CD14-positive monocyte (primary cell): ENCODE results near the gene EPB41. TPM values are rescaled to one million over a fixed set of nuclear protein-coding genes. Genes with fewer than 3 reads are reported as not detected.

Source experiments
- DNase-seq, 3 donors: peaks; one replicate each; pipeline ENCODE4 v3.0.0-alpha.2; 2011 to 2022
- H2AFZ ChIP-seq: 2 replicates; pipeline ENCODE4 v1.6.0; 2012; ENCODE audit warnings: mild to moderate bottlenecking, low read depth, low read length, inconsistent platforms; ENCODE audit not compliant: insufficient read depth, poor library complexity, severe bottlenecking
- H3K27ac ChIP-seq, 2 donors: 1 replicate in 1 of 2; 2 replicates in 1 of 2; pipeline ENCODE4 v1.5.1; 2012 to 2013; ENCODE audit warnings: low read length in 2 of 2, control low read depth in 1 of 2, inconsistent platforms in 1 of 2, low read depth in 1 of 2, mild to moderate bottlenecking in 1 of 2
- H3K27me3 ChIP-seq, 2 donors: one replicate each; pipeline versions ENCODE4 v1.6.0 to v1.6.1; 2011 to 2013; ENCODE audit warnings: low read length in 2 of 2; ENCODE audit not compliant: control insufficient read depth in 2 of 2, insufficient read depth in 2 of 2
- H3K36me3 ChIP-seq, 2 donors: replicated peaks in 1 of 2; 1 replicate in 1 of 2; 2 replicates in 1 of 2; pipeline versions ENCODE4 v1.5.1 to v1.6.1; 2012 to 2013; ENCODE audit warnings: low read length in 2 of 2, control low read depth in 1 of 2, inconsistent platforms in 1 of 2, mild to moderate bottlenecking in 1 of 2; ENCODE audit not compliant: insufficient read depth in 2 of 2, control insufficient read depth in 1 of 2
- H3K4me1 ChIP-seq, 2 donors: 1 replicate in 1 of 2; 2 replicates in 1 of 2; pipeline versions ENCODE4 v1.5.1 to v1.6.1; 2012 to 2013; ENCODE audit warnings: low read length in 2 of 2, control low read depth in 1 of 2, inconsistent platforms in 1 of 2, mild to moderate bottlenecking in 1 of 2, moderate library complexity in 1 of 2; ENCODE audit not compliant: insufficient read depth in 2 of 2, control insufficient read depth in 1 of 2
- H3K4me2 ChIP-seq: replicated peaks from 2 replicates; pipeline ENCODE3; 2012; ENCODE audit warnings: low read length, moderate library complexity, mild to moderate bottlenecking; ENCODE audit not compliant: poor library complexity, severe bottlenecking; ENCODE audit errors: extremely low read depth
- H3K4me3 ChIP-seq, 3 experiments: fragments of 200-600 bp in 1 of 3; sonication (generic) in 1 of 3; replicated peaks in 1 of 3; 1 replicate in 2 of 3; 2 replicates in 1 of 3; pipeline ENCODE4 v1.5.1; 2011 to 2013; ENCODE audit warnings: low read length in 3 of 3, mild to moderate bottlenecking in 3 of 3, control low read depth in 2 of 3, low read depth in 2 of 3, inconsistent platforms in 1 of 3, moderate library complexity in 1 of 3
- H3K79me2 ChIP-seq: 2 replicates; pipeline ENCODE4 v1.6.0; 2012; ENCODE audit warnings: mild to moderate bottlenecking, control low read depth, inconsistent platforms, low read length, moderate library complexity; ENCODE audit not compliant: insufficient read depth
- H3K9ac ChIP-seq: 2 replicates; pipeline ENCODE4 v1.6.0; 2017; ENCODE audit warnings: low read length, mild to moderate bottlenecking; ENCODE audit not compliant: insufficient read depth, poor library complexity, severe bottlenecking
- H3K9me3 ChIP-seq, 2 donors: replicated peaks in 1 of 2; 1 replicate in 1 of 2; 2 replicates in 1 of 2; pipeline versions ENCODE4 v1.5.1 to v1.6.1; 2012 to 2013; ENCODE audit warnings: low read length in 2 of 2, control low read depth in 1 of 2; ENCODE audit not compliant: control insufficient read depth in 1 of 2, insufficient read depth in 1 of 2
- H4K20me1 ChIP-seq: 2 replicates; pipeline ENCODE4 v1.6.0; 2012; ENCODE audit warnings: mild to moderate bottlenecking, low read length, control low read depth, moderate library complexity; ENCODE audit not compliant: insufficient read depth
- H3K27ac Mint-ChIP-seq, 7 donors: one replicate each; pipeline ENCODE4 v1.8.0; 2020; ENCODE audit warnings: mild to moderate bottlenecking in 7 of 7, mixed read lengths in 7 of 7, moderate library complexity in 6 of 7, inconsistent platforms in 2 of 7
- H3K27me3 Mint-ChIP-seq, 3 donors: one replicate each; pipeline ENCODE4 v1.8.0; 2021 to 2022; ENCODE audit warnings: low read depth in 3 of 3, mild to moderate bottlenecking in 3 of 3, mixed read lengths in 3 of 3, moderate library complexity in 3 of 3, inconsistent platforms in 1 of 3
- H3K36me3 Mint-ChIP-seq, 2 donors: one replicate each; pipeline ENCODE4 v1.8.0; 2020; ENCODE audit warnings: mixed read lengths in 2 of 2, inconsistent platforms in 1 of 2, mild to moderate bottlenecking in 1 of 2
- H3K4me1 Mint-ChIP-seq: one replicate; pipeline ENCODE4 v1.8.0; 2020; ENCODE audit warnings: mild to moderate bottlenecking, mixed read lengths
- H3K4me3 Mint-ChIP-seq, 2 donors: one replicate each; pipeline ENCODE4 v1.8.0; 2020; ENCODE audit warnings: mild to moderate bottlenecking in 2 of 2, mixed read lengths in 2 of 2, moderate library complexity in 1 of 2
- H3K9me3 Mint-ChIP-seq, 7 donors: one replicate each; pipeline ENCODE4 v1.8.0; 2020 to 2022; ENCODE audit warnings: mixed read lengths in 7 of 7, mild to moderate bottlenecking in 6 of 7, moderate library complexity in 6 of 7, inconsistent platforms in 2 of 7
- CTCF ChIP-seq: fragments of 200-600 bp; IDR thresholded peaks from one replicate; pipeline ENCODE4 v1.8.0; 2022; ENCODE audit warnings: antibody characterized with exemption, mild to moderate bottlenecking
- WGBS: methylation state at CpG from one replicate; pipeline ENCODE4 v1.1.5; 2013; ENCODE audit warnings: missing lambda C conversion rate; ENCODE audit not compliant: insufficient coverage; 5-methylcytosine and 5-hydroxymethylcytosine counted together
- intact Hi-C, 2 donors: fragments of 100-400 bp; cut with micrococcal nuclease; formaldehyde crosslinking; loops; one replicate each; pipeline versions ENCODE4 v1.15.0 to v1.15.1; 2023
- polyA plus RNA-seq, 3 donors: library from polyadenylated mRNA; depleted of rRNA in 1 of 3; unstranded in 2 of 3; stranded (reverse) in 1 of 3; fragments of 300-500 nt in 2 of 3; fragments of >200 nt in 1 of 3; fragmentation: Illumina TruSeq in 2 of 3; gene quantifications; 1 replicate in 2 of 3; 2 replicates in 1 of 3; pipeline ENCODE4 v1.2.3, GENCODE V29; 2012 to 2021

EPB41 gene
- polyA plus RNA-seq, 3 donors: 11.3 to 19.4 (median 18.9) TPM

- H2AFZ ChIP-seq: no peak overlapping the region
- H3K4me2 ChIP-seq: no peak overlapping the region
- H3K4me3 ChIP-seq: no peak overlapping the region
- no peak overlapping the region for H3K27ac ChIP-seq
- H3K4me1 Mint-ChIP-seq: peaks cover 31% of the 10 kb centered on the region
- DNase-seq: no peak
- peak overlapping the region in 1 of 2 donors; percentile 3 for H3K4me3 Mint-ChIP-seq
- peaks cover 0 to 1% (median 0%) of the 10 kb centered on the region in 3 donors for H3K27me3 Mint-ChIP-seq
- peaks cover 15 to 30% of the 10 kb centered on the region in 2 donors for H3K4me1 ChIP-seq
- no peaks in the 10 kb centered on the region for H3K9me3 Mint-ChIP-seq
- peaks cover 45% of the 10 kb centered on the region for H3K79me2 ChIP-seq
- peak overlapping the region in 2 of 7 donors; percentile 66 to 78 for H3K27ac Mint-ChIP-seq
- TF ChIP-seq CTCF: no peak
- H3K36me3 Mint-ChIP-seq: peaks cover 19 to 37% of the 10 kb centered on the region in 2 donors
- H3K9me3 ChIP-seq: no peaks in the 10 kb centered on the region
- WGBS: 100% methylated on average over 2 of the region's 2 CpGs
- no peak overlapping the region for H3K9ac ChIP-seq
- no peaks in the 10 kb centered on the region for H3K27me3 ChIP-seq
- peaks cover 10% of the 10 kb centered on the region for H4K20me1 ChIP-seq
- H3K36me3 ChIP-seq: peaks cover 11 to 23% of the 10 kb centered on the region in 2 donors
- intact Hi-C loops: no loop called here
Observed at GRCh38 chr1:28890836-28891235, 23.5 kb upstream of the EPB41 start.

DNA sequence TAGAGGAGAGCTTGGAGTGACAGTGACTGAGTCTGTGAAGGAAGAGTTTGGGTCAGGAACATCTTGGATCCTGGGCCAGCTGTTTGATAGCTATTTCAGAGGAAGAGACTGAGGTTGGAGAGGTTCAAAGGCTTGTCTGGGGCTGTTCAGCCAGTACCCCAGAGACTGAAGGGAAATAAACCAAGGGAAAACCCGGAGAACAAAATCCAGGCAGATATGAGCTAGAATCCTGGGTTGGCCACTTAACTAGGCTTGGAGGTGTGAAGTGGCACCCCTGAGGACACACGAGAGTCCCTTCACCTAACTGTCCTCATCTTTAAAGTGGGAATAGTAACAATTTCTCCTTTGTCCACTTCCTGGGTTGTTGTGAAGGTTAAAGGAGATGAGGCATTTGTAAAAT lies 23.1 kb upstream of the EPB41 start:
- TF ChIP-seq CTCF: no peak
- H3K27ac Mint-ChIP-seq: peak overlapping the region in 3 of 7 donors; percentile 28 to 78 (median 66)
- Histone ChIP-seq H3K4me1 (peaks cover 11 to 26% of the 10 kb centered on the region in 2 donors), H4K20me1 (peaks cover 12% of the 10 kb centered on the region), H3K4me2 (no peak overlapping the region), H3K36me3 (peaks cover 11 to 25% of the 10 kb centered on the region in 2 donors), H3K79me2 (peaks cover 47% of the 10 kb centered on the region), H3K4me3 (no peak overlapping the region), H3K9me3 (no peaks in the 10 kb centered on the region), H3K27me3 (no peaks in the 10 kb centered on the region), H2AFZ (no peak overlapping the region), H3K9ac (no peak overlapping the region), H3K27ac (no peak overlapping the region)
- no peaks in the 10 kb centered on the region for H3K9me3 Mint-ChIP-seq
- H3K36me3 Mint-ChIP-seq: peaks cover 20 to 40% of the 10 kb centered on the region in 2 donors
- peaks cover 29% of the 10 kb centered on the region for H3K4me1 Mint-ChIP-seq
- intact Hi-C loops: no loop called here
- H3K27me3 Mint-ChIP-seq: peaks cover 0 to 1% (median 0%) of the 10 kb centered on the region in 3 donors
- H3K4me3 Mint-ChIP-seq: peak overlapping the region in 1 of 2 donors; percentile 3
- no peak for DNase-seq
- 100% methylated on average over 1 of the region's 2 CpGs for WGBS
